GM12872 (cell line): ENCODE data around the gene RAD21L1.

Experiments
- CTCF ChIP-seq: IDR thresholded peaks from 3 replicates; pipeline ENCODE4 v1.5.1; 2011; ENCODE audit warnings: low read depth, mild to moderate bottlenecking, low read length, moderate library complexity; ENCODE audit not compliant: insufficient read depth

RAD21L1 gene

GRCh38 chr20:1301031-1301529 is 75.2 kb downstream of the RAD21L1 start:
- no peak for TF ChIP-seq CTCF

GRCh38 chr20:1302685-1303541 is 77.1 kb downstream of the RAD21L1 start:
- no peak for TF ChIP-seq CTCF

- no peak for TF ChIP-seq CTCF
These were observed 79.1 kb downstream of the RAD21L1 start for GRCh38 chr20:1304710-1305515.
